HL-60 (cell line): Measurements from ENCODE around the gene VTCN1.

Experiments
- DNase-seq, 2 experiments: peaks; one replicate each; pipeline ENCODE4 v3.0.0-alpha.2; 2010 to 2020; ENCODE audit warnings: low read depth in 1 of 2, low spot score in 1 of 2
- H3K27ac ChIP-seq: fragments of 250-450 bp; sonication (Bioruptor Pico); replicated peaks from 2 replicates; pipeline ENCODE4 v1.5.1; 2020; ENCODE audit warnings: mild to moderate bottlenecking, moderate library complexity
- H3K27me3 ChIP-seq: fragments of 250-450 bp; sonication (Bioruptor Pico); 2 replicates; pipeline ENCODE4 v1.5.1; 2021; ENCODE audit warnings: mild to moderate bottlenecking, moderate library complexity; ENCODE audit not compliant: insufficient read depth, poor library complexity, severe bottlenecking
- H3K4me3 ChIP-seq: replicated peaks from 2 replicates; pipeline ENCODE4 v1.5.1; 2011; ENCODE audit warnings: mild to moderate bottlenecking, control low read depth, low read length; ENCODE audit not compliant: insufficient read depth
- CTCF ChIP-seq: IDR thresholded peaks from one replicate; pipeline ENCODE4 v1.5.1; 2011; ENCODE audit warnings: low read length, control low read depth, inconsistent platforms; ENCODE audit not compliant: insufficient read depth
- GABPA ChIP-seq: IDR thresholded peaks from 2 replicates; pipeline ENCODE4 v1.6.1; 2012; ENCODE audit warnings: low read depth
- POLR2AphosphoS5 ChIP-seq: IDR thresholded peaks from 2 replicates; pipeline ENCODE4 v1.6.1; 2012; ENCODE audit warnings: low read depth
- SPI1 ChIP-seq: IDR thresholded peaks from 2 replicates; pipeline ENCODE4 v1.6.1; 2012; ENCODE audit warnings: low read depth, mild to moderate bottlenecking, borderline replicate concordance
- TF ChIP-seq, protein P1 (sequence below): IDR thresholded peaks from 2 replicates; pipeline ENCODE4 v1.6.1; 2012; ENCODE audit warnings: low read depth; ENCODE audit not compliant: insufficient replicate concordance

VTCN1 gene

DNA sequence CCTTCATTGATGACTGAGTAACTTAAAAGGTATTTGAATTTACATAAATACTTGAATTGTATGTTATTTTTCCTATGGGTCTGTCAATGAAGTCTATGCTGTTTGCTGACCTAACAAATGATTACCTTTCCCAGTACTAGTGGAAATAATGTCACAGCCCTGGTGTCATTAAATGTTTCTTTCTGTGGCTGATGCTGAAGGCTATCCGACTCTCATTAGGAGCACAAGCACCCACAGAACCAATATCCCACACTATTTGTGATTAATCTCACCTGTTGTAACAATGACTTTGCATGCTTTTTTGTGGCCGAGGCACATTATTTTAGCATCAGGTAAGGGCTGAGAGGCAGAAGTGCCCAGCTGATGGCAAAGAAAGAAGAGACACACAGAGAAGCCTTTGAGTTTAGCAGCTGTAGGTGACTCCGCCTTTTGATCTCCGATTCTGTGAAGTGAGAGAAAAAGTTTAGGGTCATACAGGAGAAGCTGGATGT, 63.3 kb downstream of the VTCN1 start:
- no peak for DNase-seq
- H3K27ac ChIP-seq, result no peak overlapping the region
- no peak for TF ChIP-seq POLR2AphosphoS5
- no peak for TF ChIP-seq GABPA
- no peak overlapping the region for H3K4me3 ChIP-seq
- peaks cover 6% of the 10 kb centered on the region for H3K27me3 ChIP-seq

DNA sequence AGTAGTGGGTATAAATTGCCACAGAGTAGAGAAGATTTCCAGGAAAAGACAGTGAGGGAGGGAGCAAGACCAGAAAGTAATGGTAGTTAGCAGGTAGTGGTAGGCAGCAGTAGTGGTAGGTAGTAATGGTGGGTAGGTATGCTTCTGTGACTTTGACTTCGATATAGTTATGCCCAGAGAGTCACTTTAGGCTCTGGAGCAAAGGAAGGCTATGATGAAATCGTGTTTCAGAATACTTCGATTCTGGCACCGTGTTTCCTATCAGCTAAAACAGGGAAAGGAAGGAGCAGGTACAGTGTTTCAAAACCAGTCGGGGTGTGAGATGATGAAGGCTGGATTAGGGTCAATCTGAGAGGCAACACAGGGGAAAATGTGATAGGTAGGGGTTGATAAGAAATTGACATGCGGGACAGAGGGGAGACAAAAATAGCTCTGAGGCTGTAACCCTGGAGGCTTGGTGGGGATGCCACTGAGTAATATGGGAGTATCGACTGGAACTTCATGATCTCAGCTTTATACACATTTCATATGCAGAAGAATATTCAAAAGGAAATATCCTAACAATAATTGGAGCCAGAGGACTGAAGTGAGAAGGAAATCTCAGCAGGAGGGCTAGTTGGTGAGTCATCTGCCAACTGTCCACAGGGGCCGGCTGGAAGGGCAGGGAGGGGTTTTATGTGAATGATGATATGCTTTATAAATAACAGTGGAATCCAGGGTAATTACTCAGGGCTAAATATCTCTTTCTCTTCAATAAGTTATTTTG, 64.0 kb downstream of the VTCN1 start:
- peaks cover 6% of the 10 kb centered on the region for H3K27me3 ChIP-seq
- no peak overlapping the region for H3K4me3 ChIP-seq
- H3K27ac ChIP-seq, result no peak overlapping the region
- DNase-seq, result no peak
- TF ChIP-seq, protein P1, sequence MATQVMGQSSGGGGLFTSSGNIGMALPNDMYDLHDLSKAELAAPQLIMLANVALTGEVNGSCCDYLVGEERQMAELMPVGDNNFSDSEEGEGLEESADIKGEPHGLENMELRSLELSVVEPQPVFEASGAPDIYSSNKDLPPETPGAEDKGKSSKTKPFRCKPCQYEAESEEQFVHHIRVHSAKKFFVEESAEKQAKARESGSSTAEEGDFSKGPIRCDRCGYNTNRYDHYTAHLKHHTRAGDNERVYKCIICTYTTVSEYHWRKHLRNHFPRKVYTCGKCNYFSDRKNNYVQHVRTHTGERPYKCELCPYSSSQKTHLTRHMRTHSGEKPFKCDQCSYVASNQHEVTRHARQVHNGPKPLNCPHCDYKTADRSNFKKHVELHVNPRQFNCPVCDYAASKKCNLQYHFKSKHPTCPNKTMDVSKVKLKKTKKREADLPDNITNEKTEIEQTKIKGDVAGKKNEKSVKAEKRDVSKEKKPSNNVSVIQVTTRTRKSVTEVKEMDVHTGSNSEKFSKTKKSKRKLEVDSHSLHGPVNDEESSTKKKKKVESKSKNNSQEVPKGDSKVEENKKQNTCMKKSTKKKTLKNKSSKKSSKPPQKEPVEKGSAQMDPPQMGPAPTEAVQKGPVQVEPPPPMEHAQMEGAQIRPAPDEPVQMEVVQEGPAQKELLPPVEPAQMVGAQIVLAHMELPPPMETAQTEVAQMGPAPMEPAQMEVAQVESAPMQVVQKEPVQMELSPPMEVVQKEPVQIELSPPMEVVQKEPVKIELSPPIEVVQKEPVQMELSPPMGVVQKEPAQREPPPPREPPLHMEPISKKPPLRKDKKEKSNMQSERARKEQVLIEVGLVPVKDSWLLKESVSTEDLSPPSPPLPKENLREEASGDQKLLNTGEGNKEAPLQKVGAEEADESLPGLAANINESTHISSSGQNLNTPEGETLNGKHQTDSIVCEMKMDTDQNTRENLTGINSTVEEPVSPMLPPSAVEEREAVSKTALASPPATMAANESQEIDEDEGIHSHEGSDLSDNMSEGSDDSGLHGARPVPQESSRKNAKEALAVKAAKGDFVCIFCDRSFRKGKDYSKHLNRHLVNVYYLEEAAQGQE, result no peak

GRCh38 chr1:117146072-117146471, 64.7 kb downstream of the VTCN1 start:
- TF ChIP-seq, protein P1, result no peak
- TF ChIP-seq POLR2AphosphoS5 (no peak), GABPA (no peak), CTCF (no peak), SPI1 (no peak)
- Histone ChIP-seq H3K4me3 (no peak overlapping the region), H3K27me3 (peaks cover 6% of the 10 kb centered on the region), H3K27ac (no peak overlapping the region)
- DNase-seq, result no peak

DNA sequence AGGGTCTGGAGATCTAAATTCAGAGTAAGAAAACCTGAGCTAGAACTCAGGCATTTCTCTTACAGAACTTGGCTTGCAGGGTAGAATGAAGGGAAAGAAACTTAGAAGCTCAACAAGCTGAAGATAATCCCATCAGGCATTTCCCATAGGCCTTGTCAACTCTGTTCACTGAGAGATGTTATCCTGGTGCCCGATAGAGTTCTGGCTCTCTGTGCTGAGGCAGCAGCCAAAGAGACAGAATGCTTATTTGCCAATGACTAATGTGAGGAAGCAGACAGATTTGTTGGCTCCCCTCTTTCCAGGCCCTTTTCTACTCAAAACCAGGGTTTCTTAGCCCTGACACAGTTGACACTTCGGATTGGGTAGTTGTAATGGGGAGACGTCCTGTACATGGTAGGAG, 66.9 kb downstream of the VTCN1 start:
- H3K27me3 ChIP-seq, result peaks cover 6% of the 10 kb centered on the region
- H3K27ac ChIP-seq, result no peak overlapping the region
- no peak overlapping the region for H3K4me3 ChIP-seq
- TF ChIP-seq, protein P1, result no peak
- DNase-seq, result no peak
